Liver (tissue), 9 donors: ENCODE measurements around the gene CYSLTR2. TPM values are rescaled to one million over a fixed set of nuclear protein-coding genes. Genes with fewer than 3 reads are reported as not detected.

Source experiments
- DNase-seq: peaks from one replicate; pipeline ENCODE4 v3.0.0-alpha.2; 2017; ENCODE audit warnings: low spot score
- H3K27ac ChIP-seq, 2 donors: one replicate each; pipeline ENCODE4 v1.7.0; 2013; ENCODE audit warnings: inconsistent platforms in 2 of 2, low read length in 2 of 2, control low read depth in 1 of 2, low read depth in 1 of 2, mild to moderate bottlenecking in 1 of 2
- H3K27me3 ChIP-seq, 4 donors: one replicate each; pipeline versions ENCODE4 v1.6.1 to v1.7.0; 2013; ENCODE audit warnings: low read length in 3 of 4, inconsistent platforms in 1 of 4, mild to moderate bottlenecking in 1 of 4, moderate library complexity in 1 of 4; ENCODE audit not compliant: control insufficient read depth in 4 of 4, insufficient read depth in 4 of 4
- H3K36me3 ChIP-seq, 4 donors: one replicate each; pipeline versions ENCODE4 v1.6.1 to v1.7.0; 2013; ENCODE audit warnings: low read length in 3 of 4, mild to moderate bottlenecking in 3 of 4, low read depth in 1 of 4, moderate library complexity in 1 of 4; ENCODE audit not compliant: control insufficient read depth in 4 of 4, insufficient read depth in 3 of 4
- H3K4me1 ChIP-seq, 4 donors: one replicate each; pipeline versions ENCODE4 v1.6.1 to v1.7.0; 2013; ENCODE audit warnings: low read length in 3 of 4, mild to moderate bottlenecking in 3 of 4, moderate library complexity in 1 of 4; ENCODE audit not compliant: control insufficient read depth in 4 of 4, insufficient read depth in 4 of 4
- H3K4me3 ChIP-seq, 3 donors: one replicate each; pipeline versions ENCODE4 v1.6.1 to v1.7.0; 2013; ENCODE audit warnings: low read length in 3 of 3, control low read depth in 1 of 3, low read depth in 1 of 3, mild to moderate bottlenecking in 1 of 3
- H3K9ac ChIP-seq, 2 donors: one replicate each; pipeline ENCODE4 v1.7.0; 2013; ENCODE audit warnings: low read length in 2 of 2, mild to moderate bottlenecking in 2 of 2, moderate library complexity in 2 of 2, control low read depth in 1 of 2, low read depth in 1 of 2
- H3K9me3 ChIP-seq, 4 donors: one replicate each; pipeline versions ENCODE4 v1.6.1 to v1.7.0; 2013; ENCODE audit warnings: low read length in 3 of 4; ENCODE audit not compliant: control insufficient read depth in 4 of 4
- EGR1 ChIP-seq, 2 donors: IDR thresholded peaks; 2 replicates each; pipeline ENCODE4 v1.6.1; 2016 to 2018; ENCODE audit warnings: antibody characterized with exemption in 2 of 2, low read depth in 2 of 2
- FOXA2 ChIP-seq: IDR thresholded peaks from 2 replicates; pipeline ENCODE4 v1.6.1; 2016; ENCODE audit warnings: antibody characterized with exemption
- GABPA ChIP-seq, 2 donors: IDR thresholded peaks in 1 of 2; conservative IDR thresholded peaks in 1 of 2; 2 replicates each; pipeline ENCODE4 v1.6.1; 2016; ENCODE audit warnings: antibody characterized with exemption in 2 of 2, mild to moderate bottlenecking in 1 of 2, moderate library complexity in 1 of 2
- HNF4A ChIP-seq, 2 donors: conservative IDR thresholded peaks; 2 replicates each; pipeline ENCODE4 v1.6.1; 2016; ENCODE audit warnings: antibody characterized with exemption in 2 of 2, mild to moderate bottlenecking in 2 of 2
- HNF4G ChIP-seq: IDR thresholded peaks from 2 replicates; pipeline ENCODE4 v1.6.1; 2016; ENCODE audit warnings: antibody characterized with exemption
- JUND ChIP-seq, 2 donors: IDR thresholded peaks; 2 replicates each; pipeline ENCODE4 v1.6.1; 2016; ENCODE audit warnings: antibody characterized with exemption in 2 of 2
- NR2F2 ChIP-seq: IDR thresholded peaks from 2 replicates; pipeline ENCODE4 v1.6.1; 2016; ENCODE audit warnings: antibody characterized with exemption
- RAD21 ChIP-seq, 2 donors: IDR thresholded peaks; 2 replicates each; pipeline ENCODE4 v1.6.1; 2016; ENCODE audit warnings: antibody characterized with exemption in 2 of 2, mild to moderate bottlenecking in 2 of 2
- RXRA ChIP-seq, 2 donors: IDR thresholded peaks; 2 replicates each; pipeline ENCODE4 v1.6.1; 2017 to 2018; ENCODE audit warnings: antibody characterized with exemption in 2 of 2, mild to moderate bottlenecking in 1 of 2
- SP1 ChIP-seq: IDR thresholded peaks from 2 replicates; pipeline ENCODE4 v1.6.1; 2018; ENCODE audit warnings: antibody characterized with exemption, mild to moderate bottlenecking
- YY1 ChIP-seq: IDR thresholded peaks from 2 replicates; pipeline ENCODE4 v1.6.1; 2016; ENCODE audit warnings: antibody characterized with exemption, mild to moderate bottlenecking
- WGBS: extraction: QIAGEN DNeasy Blood & Tissue Kit; methylation state at CpG from one replicate; pipeline ENCODE4 v1.1.7; 2013; 5-methylcytosine and 5-hydroxymethylcytosine counted together
- polyA plus RNA-seq, 2 donors: library from polyadenylated mRNA; stranded (reverse) in 1 of 2; unstranded in 1 of 2; fragments of 200-250 nt in 1 of 2; fragments of >200 nt in 1 of 2; fragmentation: Nextera tagmentation in 1 of 2; extraction: Ambion mirVana in 1 of 2; gene quantifications; one replicate each; pipeline versions ENCODE4 v1.2.1 to v1.2.3, GENCODE V29; 2013 to 2015
- total RNA-seq, 2 donors: library from RNA; depleted of rRNA; stranded (reverse); fragments of >200 nt; gene quantifications; one replicate each; pipeline ENCODE4 v1.2.3, GENCODE V29; 2014
- TF ChIP-seq, protein P1 (sequence below): IDR thresholded peaks from 2 replicates; pipeline ENCODE4 v1.6.1; 2016; ENCODE audit warnings: antibody characterized with exemption, mild to moderate bottlenecking
- TF ChIP-seq, protein P2 (sequence below): IDR thresholded peaks from 2 replicates; pipeline ENCODE4 v1.6.1; 2016; ENCODE audit warnings: antibody characterized with exemption
- TF ChIP-seq, protein P3 (sequence below): fragments of 150-350 bp; IDR thresholded peaks from 2 replicates; pipeline ENCODE4 v1.5.1; 2017; ENCODE audit warnings: improper control_type of control experiment, low read depth, low read length; ENCODE audit not compliant: missing input control
- TF ChIP-seq, protein P4 (sequence below): IDR thresholded peaks from 2 replicates; pipeline ENCODE4 v1.6.1; 2016; ENCODE audit warnings: antibody characterized with exemption
- TF ChIP-seq, protein P5 (sequence below): IDR thresholded peaks from 2 replicates; pipeline ENCODE4 v1.6.1; 2016; ENCODE audit warnings: antibody characterized with exemption
- donor health status: healthy.
- donor health status: healthy.
- donor health status: healthy.
- donor health status: healthy.
- donor health status: healthy.

The CYSLTR2 gene
- total and polyA plus RNA-seq, 4 donors: 0.07 to 0.37 (median 0.15) TPM

DNA sequence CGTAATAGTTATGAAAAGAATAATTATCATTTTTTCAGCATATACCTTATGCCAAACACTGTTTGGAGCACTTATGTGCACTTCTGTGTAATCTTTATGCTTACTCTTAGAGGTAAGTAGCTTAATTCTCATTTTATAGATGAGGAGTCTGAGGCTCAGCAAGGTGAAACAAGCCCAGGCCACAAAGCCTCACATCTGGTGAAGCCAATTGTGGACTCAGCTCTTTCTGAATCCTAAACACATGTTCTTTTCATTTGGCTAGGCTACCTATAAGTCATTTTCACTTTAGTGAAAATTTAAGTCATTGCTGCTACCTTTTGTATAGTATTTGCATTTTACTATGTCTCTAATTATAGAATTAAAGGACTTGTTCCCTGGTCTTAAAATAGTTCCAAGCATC, 84.0 kb downstream of the CYSLTR2 start:
- peaks cover 0 to 2% (median 0%) of the 10 kb centered on the region in 4 donors for H3K27me3 ChIP-seq
- 73% methylated on average over 1 of the region's 1 CpG for WGBS
- no peak overlapping the region for H3K4me3 ChIP-seq
- no peak overlapping the region for H3K27ac ChIP-seq
- H3K9me3 ChIP-seq: no peaks in the 10 kb centered on the region
- DNase-seq: no peak
- no peaks in the 10 kb centered on the region for H3K4me1 ChIP-seq
- no peak for TF ChIP-seq RXRA (IDR thresholded peaks at IDR 0.05)
- no peak for TF ChIP-seq HNF4A (conservative IDR thresholded peaks at IDR 0.05)
- no peak overlapping the region for H3K9ac ChIP-seq
- H3K36me3 ChIP-seq: no peaks in the 10 kb centered on the region

DNA sequence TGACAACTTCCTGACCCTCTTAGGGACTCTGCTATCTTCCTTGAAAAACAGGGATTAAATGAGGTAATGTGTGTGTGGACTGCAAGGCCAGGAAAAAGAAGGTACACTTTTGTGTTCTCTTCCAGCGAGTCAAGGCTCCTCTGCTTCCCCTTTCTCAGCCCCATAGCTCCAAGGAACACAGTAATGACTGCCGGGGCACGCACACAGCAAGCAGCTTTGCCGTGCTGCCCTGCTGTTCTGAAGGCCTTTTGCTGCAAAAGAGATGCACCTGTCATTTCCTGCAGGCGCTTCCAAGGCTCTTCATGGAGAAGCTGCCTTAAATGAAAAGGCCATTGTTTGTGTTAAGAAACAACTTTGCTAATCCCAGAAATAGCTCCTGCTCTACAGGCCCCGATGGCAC, 84.6 kb downstream of the CYSLTR2 start:
- Histone ChIP-seq H3K4me1 (no peaks in the 10 kb centered on the region), H3K4me3 (no peak overlapping the region), H3K36me3 (no peaks in the 10 kb centered on the region), H3K27me3 (no peaks in the 10 kb centered on the region), H3K9me3 (no peaks in the 10 kb centered on the region), H3K9ac (no peak overlapping the region), H3K27ac (no peak overlapping the region)
- WGBS: 70% methylated on average over 6 of the region's 6 CpGs
- DNase-seq: no peak
- TF ChIP-seq, protein P1, sequence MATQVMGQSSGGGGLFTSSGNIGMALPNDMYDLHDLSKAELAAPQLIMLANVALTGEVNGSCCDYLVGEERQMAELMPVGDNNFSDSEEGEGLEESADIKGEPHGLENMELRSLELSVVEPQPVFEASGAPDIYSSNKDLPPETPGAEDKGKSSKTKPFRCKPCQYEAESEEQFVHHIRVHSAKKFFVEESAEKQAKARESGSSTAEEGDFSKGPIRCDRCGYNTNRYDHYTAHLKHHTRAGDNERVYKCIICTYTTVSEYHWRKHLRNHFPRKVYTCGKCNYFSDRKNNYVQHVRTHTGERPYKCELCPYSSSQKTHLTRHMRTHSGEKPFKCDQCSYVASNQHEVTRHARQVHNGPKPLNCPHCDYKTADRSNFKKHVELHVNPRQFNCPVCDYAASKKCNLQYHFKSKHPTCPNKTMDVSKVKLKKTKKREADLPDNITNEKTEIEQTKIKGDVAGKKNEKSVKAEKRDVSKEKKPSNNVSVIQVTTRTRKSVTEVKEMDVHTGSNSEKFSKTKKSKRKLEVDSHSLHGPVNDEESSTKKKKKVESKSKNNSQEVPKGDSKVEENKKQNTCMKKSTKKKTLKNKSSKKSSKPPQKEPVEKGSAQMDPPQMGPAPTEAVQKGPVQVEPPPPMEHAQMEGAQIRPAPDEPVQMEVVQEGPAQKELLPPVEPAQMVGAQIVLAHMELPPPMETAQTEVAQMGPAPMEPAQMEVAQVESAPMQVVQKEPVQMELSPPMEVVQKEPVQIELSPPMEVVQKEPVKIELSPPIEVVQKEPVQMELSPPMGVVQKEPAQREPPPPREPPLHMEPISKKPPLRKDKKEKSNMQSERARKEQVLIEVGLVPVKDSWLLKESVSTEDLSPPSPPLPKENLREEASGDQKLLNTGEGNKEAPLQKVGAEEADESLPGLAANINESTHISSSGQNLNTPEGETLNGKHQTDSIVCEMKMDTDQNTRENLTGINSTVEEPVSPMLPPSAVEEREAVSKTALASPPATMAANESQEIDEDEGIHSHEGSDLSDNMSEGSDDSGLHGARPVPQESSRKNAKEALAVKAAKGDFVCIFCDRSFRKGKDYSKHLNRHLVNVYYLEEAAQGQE: no peak
- TF ChIP-seq, protein P2, sequence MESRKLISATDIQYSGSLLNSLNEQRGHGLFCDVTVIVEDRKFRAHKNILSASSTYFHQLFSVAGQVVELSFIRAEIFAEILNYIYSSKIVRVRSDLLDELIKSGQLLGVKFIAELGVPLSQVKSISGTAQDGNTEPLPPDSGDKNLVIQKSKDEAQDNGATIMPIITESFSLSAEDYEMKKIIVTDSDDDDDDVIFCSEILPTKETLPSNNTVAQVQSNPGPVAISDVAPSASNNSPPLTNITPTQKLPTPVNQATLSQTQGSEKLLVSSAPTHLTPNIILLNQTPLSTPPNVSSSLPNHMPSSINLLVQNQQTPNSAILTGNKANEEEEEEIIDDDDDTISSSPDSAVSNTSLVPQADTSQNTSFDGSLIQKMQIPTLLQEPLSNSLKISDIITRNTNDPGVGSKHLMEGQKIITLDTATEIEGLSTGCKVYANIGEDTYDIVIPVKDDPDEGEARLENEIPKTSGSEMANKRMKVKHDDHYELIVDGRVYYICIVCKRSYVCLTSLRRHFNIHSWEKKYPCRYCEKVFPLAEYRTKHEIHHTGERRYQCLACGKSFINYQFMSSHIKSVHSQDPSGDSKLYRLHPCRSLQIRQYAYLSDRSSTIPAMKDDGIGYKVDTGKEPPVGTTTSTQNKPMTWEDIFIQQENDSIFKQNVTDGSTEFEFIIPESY: no peak
- TF ChIP-seq EGR1 (IDR thresholded peaks at IDR 0.05; ENCODE audit: low read depth in 2 of 2) (no peak), HNF4G (no peak), RXRA (IDR thresholded peaks at IDR 0.05) (no peak), YY1 (no peak), JUND (IDR thresholded peaks at IDR 0.05) (no peak), HNF4A (conservative IDR thresholded peaks at IDR 0.05) (no peak), RAD21 (IDR thresholded peaks at IDR 0.05) (no peak), NR2F2 (no peak), FOXA2 (no peak), GABPA (IDR thresholded peaks at IDR 0.05 in 1 of 2, conservative IDR thresholded peaks at IDR 0.05 in 1 of 2) (no peak), SP1 (no peak)
- TF ChIP-seq, protein P3, sequence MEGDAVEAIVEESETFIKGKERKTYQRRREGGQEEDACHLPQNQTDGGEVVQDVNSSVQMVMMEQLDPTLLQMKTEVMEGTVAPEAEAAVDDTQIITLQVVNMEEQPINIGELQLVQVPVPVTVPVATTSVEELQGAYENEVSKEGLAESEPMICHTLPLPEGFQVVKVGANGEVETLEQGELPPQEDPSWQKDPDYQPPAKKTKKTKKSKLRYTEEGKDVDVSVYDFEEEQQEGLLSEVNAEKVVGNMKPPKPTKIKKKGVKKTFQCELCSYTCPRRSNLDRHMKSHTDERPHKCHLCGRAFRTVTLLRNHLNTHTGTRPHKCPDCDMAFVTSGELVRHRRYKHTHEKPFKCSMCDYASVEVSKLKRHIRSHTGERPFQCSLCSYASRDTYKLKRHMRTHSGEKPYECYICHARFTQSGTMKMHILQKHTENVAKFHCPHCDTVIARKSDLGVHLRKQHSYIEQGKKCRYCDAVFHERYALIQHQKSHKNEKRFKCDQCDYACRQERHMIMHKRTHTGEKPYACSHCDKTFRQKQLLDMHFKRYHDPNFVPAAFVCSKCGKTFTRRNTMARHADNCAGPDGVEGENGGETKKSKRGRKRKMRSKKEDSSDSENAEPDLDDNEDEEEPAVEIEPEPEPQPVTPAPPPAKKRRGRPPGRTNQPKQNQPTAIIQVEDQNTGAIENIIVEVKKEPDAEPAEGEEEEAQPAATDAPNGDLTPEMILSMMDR: no peak
- TF ChIP-seq, protein P4, sequence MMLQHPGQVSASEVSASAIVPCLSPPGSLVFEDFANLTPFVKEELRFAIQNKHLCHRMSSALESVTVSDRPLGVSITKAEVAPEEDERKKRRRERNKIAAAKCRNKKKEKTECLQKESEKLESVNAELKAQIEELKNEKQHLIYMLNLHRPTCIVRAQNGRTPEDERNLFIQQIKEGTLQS: no peak
- TF ChIP-seq, protein P5, sequence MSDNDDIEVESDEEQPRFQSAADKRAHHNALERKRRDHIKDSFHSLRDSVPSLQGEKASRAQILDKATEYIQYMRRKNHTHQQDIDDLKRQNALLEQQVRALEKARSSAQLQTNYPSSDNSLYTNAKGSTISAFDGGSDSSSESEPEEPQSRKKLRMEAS: no peak
